ENCODE measurements around the gene OXNAD1. TPM values are rescaled to one million over a fixed set of nuclear protein-coding genes. Genes with fewer than 3 reads are reported as not detected.

Gene OXNAD1
- total RNA-seq, 2 donors from 2014 or later = 16.1 to 22.4 TPM

DNA sequence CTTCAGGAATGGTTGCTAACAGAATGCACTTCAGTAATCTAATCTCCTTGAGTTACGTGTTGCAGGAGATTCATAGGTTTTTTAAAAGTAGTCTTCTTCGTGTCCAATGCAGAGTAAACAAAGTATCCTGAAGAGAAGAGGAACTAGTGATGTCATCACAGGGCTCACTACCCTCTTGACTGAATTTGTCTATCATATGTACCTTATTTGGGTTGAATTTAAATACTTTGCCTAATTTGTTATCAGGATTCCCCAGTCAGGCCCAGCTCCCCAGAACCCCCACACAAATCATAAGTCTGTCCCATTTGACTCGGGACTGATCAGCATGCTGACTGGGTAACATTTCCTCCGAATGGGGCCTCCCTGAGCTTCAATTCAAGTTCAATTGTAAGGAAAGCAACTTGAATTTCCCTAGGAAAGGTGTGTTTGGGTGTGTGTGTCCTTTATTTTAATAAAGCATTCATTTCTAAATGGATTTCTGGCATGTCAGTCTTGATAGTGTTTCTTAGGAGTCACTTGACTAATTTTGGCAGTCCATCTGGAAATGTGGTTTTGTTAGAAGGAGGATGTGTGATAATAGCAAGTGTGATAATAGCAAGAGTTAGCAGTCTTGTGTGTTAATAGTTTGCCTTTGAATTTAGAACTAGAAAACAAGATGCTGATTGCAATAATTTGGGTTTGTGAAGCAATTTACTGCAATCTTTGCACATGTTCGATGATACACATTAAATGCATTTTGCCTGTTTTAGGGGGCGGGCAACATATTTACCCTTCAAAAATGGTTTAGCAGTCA, 21.9 kb downstream of the OXNAD1 start:
- no peak overlapping the region for H3K9ac ChIP-seq (ENCODE audit: extremely low read depth, low read length, poor library complexity, severe bottlenecking)
- TF ChIP-seq, protein P1, sequence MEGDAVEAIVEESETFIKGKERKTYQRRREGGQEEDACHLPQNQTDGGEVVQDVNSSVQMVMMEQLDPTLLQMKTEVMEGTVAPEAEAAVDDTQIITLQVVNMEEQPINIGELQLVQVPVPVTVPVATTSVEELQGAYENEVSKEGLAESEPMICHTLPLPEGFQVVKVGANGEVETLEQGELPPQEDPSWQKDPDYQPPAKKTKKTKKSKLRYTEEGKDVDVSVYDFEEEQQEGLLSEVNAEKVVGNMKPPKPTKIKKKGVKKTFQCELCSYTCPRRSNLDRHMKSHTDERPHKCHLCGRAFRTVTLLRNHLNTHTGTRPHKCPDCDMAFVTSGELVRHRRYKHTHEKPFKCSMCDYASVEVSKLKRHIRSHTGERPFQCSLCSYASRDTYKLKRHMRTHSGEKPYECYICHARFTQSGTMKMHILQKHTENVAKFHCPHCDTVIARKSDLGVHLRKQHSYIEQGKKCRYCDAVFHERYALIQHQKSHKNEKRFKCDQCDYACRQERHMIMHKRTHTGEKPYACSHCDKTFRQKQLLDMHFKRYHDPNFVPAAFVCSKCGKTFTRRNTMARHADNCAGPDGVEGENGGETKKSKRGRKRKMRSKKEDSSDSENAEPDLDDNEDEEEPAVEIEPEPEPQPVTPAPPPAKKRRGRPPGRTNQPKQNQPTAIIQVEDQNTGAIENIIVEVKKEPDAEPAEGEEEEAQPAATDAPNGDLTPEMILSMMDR (conservative IDR thresholded peaks at IDR 0.05) = no peak
- Mint-ChIP-seq H3K27ac (no peak overlapping the region), H3K27me3 (ENCODE audit: insufficient read depth) (no peaks in the 10 kb centered on the region), H3K36me3 (ENCODE audit: low read depth) (peaks cover 26% of the 10 kb centered on the region), H3K4me1 (no peaks in the 10 kb centered on the region), H3K4me3 (no peak overlapping the region), H3K9me3 (no peaks in the 10 kb centered on the region)
- WGBS, 2 experiments (ENCODE audit: insufficient coverage in 1 of 2, insufficient read length in 1 of 2) = 80 to 92% methylated on average over 5 to 6 of the region's 6 CpGs
- peaks cover 40% of the 10 kb centered on the region for H3K36me3 ChIP-seq (ENCODE audit: control insufficient read depth, insufficient read depth, low read length)
- no peaks in the 10 kb centered on the region for H3K9me3 ChIP-seq (ENCODE audit: control insufficient read depth, low read length)
- no peaks in the 10 kb centered on the region for H3K4me1 ChIP-seq (ENCODE audit: control insufficient read depth, insufficient read depth, low read length)
- no peak for DNase-seq
- H3K27me3 ChIP-seq (ENCODE audit: control insufficient read depth, insufficient read depth, low read length, poor library complexity, severe bottlenecking) = no peaks in the 10 kb centered on the region
- no peak overlapping the region for H3K4me3 ChIP-seq (ENCODE audit: low read length)
- H3K27ac ChIP-seq (ENCODE audit: low read depth, low read length) = no peak overlapping the region

DNA sequence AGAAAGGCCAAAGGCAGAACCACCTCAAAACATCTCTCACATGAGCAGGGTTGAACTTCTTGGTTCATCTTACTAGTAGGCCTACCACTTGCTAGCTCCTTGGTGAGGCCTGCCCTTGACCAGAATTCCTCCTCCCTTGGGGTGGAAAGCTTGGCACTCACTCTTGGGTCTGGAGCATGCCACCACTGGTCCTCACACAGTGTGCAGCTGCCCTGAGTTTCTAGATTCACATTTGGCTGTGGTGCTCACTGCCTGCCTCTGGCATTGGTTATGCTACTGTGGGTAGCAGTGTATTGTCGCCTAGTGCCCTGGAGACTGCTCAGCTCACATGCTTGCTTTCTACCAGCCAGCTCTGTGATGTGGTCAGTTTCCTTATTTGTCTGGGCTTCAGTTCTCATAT, 23.7 kb downstream of the OXNAD1 start:
- Mint-ChIP-seq H3K36me3 (ENCODE audit: low read depth) (peaks cover 29% of the 10 kb centered on the region), H3K4me1 (no peaks in the 10 kb centered on the region), H3K9me3 (peaks cover 2% of the 10 kb centered on the region), H3K27me3 (ENCODE audit: insufficient read depth) (no peaks in the 10 kb centered on the region), H3K27ac (no peak overlapping the region), H3K4me3 (no peak overlapping the region)
- H3K36me3 ChIP-seq (ENCODE audit: control insufficient read depth, insufficient read depth, low read length) = peaks cover 36% of the 10 kb centered on the region
- WGBS, 2 experiments (ENCODE audit: insufficient coverage in 1 of 2, insufficient read length in 1 of 2) = 97 to 100% methylated on average over 1 of the region's 1 CpG
- H3K27ac ChIP-seq (ENCODE audit: low read depth, low read length) = no peak overlapping the region
- no peak overlapping the region for H3K9ac ChIP-seq (ENCODE audit: extremely low read depth, low read length, poor library complexity, severe bottlenecking)
- no peaks in the 10 kb centered on the region for H3K4me1 ChIP-seq (ENCODE audit: control insufficient read depth, insufficient read depth, low read length)
- H3K27me3 ChIP-seq (ENCODE audit: control insufficient read depth, insufficient read depth, low read length, poor library complexity, severe bottlenecking) = no peaks in the 10 kb centered on the region
- peaks cover 12% of the 10 kb centered on the region for H3K9me3 ChIP-seq (ENCODE audit: control insufficient read depth, low read length)
- TF ChIP-seq, protein P1 (conservative IDR thresholded peaks at IDR 0.05) = no peak
- H3K4me3 ChIP-seq (ENCODE audit: low read length) = no peak overlapping the region
- DNase-seq = no peak

DNA sequence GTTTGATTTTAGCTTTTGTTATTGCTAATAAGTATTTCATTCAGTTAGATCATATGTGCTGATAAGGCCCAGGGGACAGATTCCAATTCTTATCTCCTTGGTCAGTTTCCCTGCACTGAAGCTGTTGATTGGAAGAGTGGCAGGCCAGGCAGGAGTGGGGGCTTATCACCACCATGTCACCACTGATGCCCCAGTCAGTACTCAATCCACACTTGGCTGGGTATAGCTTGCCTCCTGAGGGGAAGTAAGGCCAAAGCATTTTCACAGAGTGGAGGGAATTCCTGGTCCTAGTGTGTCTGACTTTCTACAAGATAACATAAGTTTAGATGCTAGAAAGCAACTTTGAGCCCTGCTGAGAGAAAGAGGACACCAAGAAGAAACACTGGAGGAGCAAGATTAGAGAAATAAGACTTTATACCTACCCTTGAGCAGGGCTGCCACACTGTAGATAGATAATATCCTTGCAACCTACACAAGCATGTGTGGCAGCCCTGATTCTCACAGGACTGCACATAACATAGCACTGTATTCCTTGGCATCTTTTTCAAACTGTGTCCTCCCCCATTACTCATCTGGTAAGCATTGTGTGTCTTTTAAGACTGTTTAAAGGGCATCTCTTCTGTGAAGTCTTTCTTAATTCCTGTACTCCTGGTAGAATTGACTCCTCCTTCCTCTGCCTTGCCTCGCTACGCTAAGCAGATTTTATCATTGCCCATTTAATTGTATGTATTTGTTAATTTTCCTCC, 24.3 kb downstream of the OXNAD1 start:
- no peak for DNase-seq
- Histone ChIP-seq H3K27me3 (ENCODE audit: control insufficient read depth, insufficient read depth, low read length, poor library complexity, severe bottlenecking) (no peaks in the 10 kb centered on the region), H3K9ac (ENCODE audit: extremely low read depth, low read length, poor library complexity, severe bottlenecking) (no peak overlapping the region), H3K9me3 (ENCODE audit: control insufficient read depth, low read length) (peaks cover 16% of the 10 kb centered on the region), H3K4me1 (ENCODE audit: control insufficient read depth, insufficient read depth, low read length) (no peaks in the 10 kb centered on the region), H3K4me3 (ENCODE audit: low read length) (no peak overlapping the region), H3K36me3 (ENCODE audit: control insufficient read depth, insufficient read depth, low read length) (peaks cover 41% of the 10 kb centered on the region), H3K27ac (ENCODE audit: low read depth, low read length) (no peak overlapping the region)
- Mint-ChIP-seq H3K4me3 (no peak overlapping the region), H3K36me3 (ENCODE audit: low read depth) (peaks cover 33% of the 10 kb centered on the region), H3K27ac (no peak overlapping the region), H3K9me3 (peaks cover 6% of the 10 kb centered on the region), H3K4me1 (no peaks in the 10 kb centered on the region), H3K27me3 (ENCODE audit: insufficient read depth) (no peaks in the 10 kb centered on the region)
- TF ChIP-seq, protein P1 (conservative IDR thresholded peaks at IDR 0.05) = no peak
- 100% methylated on average over 2 of the region's 2 CpGs; no CpG with 5 or more reads in 1 of the 2 experiments for WGBS, 2 experiments (ENCODE audit: insufficient coverage in 1 of 2, insufficient read length in 1 of 2)
